Measurements from ENCODE around the gene MATCAP1. TPM values are rescaled to one million over a fixed set of nuclear protein-coding genes. Genes with fewer than 3 reads are reported as not detected.

MATCAP1 gene
- total and polyA plus RNA-seq, 2 of the 13 experiments (the other 11 are each of a cell fraction or from before 2014, with no cell fraction given) = 11.2 to 24.5 TPM

GRCh38 chr16:67191995-67192681 is 8.4 kb upstream of the MATCAP1 start, which contains the start of gene E2F4 (continued):
- TF ChIP-seq UBTF (CRISPR knock-in tag; IDR thresholded peaks at IDR 0.05) = peak; percentile 90; the same call in 1 of the 2 replicates
- TF ChIP-seq ZNF232 (CRISPR knock-in tag; IDR thresholded peaks at IDR 0.05; ENCODE audit: borderline replicate concordance) = 0 out of 2 replicates have a peak, but pooled peaks have one; percentile 14
- TF ChIP-seq RFX1 (IDR thresholded peaks at IDR 0.05) = no peak
- TF ChIP-seq HNRNPL (IDR thresholded peaks at IDR 0.05; ENCODE audit: low read depth, low read length) = 0 out of 2 replicates have a peak, but pooled peaks have one; percentile 9
- TF ChIP-seq ZNF337 (CRISPR knock-in tag; IDR thresholded peaks at IDR 0.05; ENCODE audit: borderline replicate concordance, low read depth) = no peak
- TF ChIP-seq JUNB (CRISPR knock-in tag; IDR thresholded peaks at IDR 0.05; ENCODE audit: borderline replicate concordance) = no peak
- TF ChIP-seq GABPA (IDR thresholded peaks at IDR 0.05; ENCODE audit: low read depth, low read length) = no peak
- TF ChIP-seq GABPA (CRISPR knock-in tag; IDR thresholded peaks at IDR 0.05; ENCODE audit: low read depth) = peak; percentile 92
- TF ChIP-seq ZNF737 (CRISPR knock-in tag; IDR thresholded peaks at IDR 0.05; ENCODE audit: borderline replicate concordance) = no peak
- TF ChIP-seq TSC22D2 (CRISPR knock-in tag; IDR thresholded peaks at IDR 0.05; ENCODE audit: borderline replicate concordance) = peak; percentile 70
- no peak for TF ChIP-seq ZNF468 (CRISPR knock-in tag; IDR thresholded peaks at IDR 0.05)
- TF ChIP-seq MLX (CRISPR knock-in tag; IDR thresholded peaks at IDR 0.05) = peak; percentile 30; the same call in 1 of the 2 replicates
- TF ChIP-seq SKIL (CRISPR knock-in tag; IDR thresholded peaks at IDR 0.05; ENCODE audit: borderline replicate concordance) = 0 out of 2 replicates have a peak, but pooled peaks have one; percentile 8
- peak; percentile 72; the same call in 1 of the 2 replicates for TF ChIP-seq ZNF788 (CRISPR knock-in tag; IDR thresholded peaks at IDR 0.05; ENCODE audit: borderline replicate concordance)
- peak; percentile 6; the same call in 1 of the 2 replicates for TF ChIP-seq STAT5B (CRISPR knock-in tag; IDR thresholded peaks at IDR 0.05)
- TF ChIP-seq ZNF10 (CRISPR knock-in tag; IDR thresholded peaks at IDR 0.05; ENCODE audit: borderline replicate concordance, low read depth) = no peak
- peak; percentile 92; the same call in 1 of the 2 replicates for TF ChIP-seq YEATS2 (CRISPR knock-in tag; IDR thresholded peaks at IDR 0.05; ENCODE audit: borderline replicate concordance)
- TF ChIP-seq RAD51 (IDR thresholded peaks at IDR 0.05; ENCODE audit: borderline replicate concordance) = no peak
- peak; percentile 66 for TF ChIP-seq ZBTB14 (CRISPR knock-in tag; IDR thresholded peaks at IDR 0.05)
- TF ChIP-seq KLF6 (CRISPR knock-in tag; IDR thresholded peaks at IDR 0.05) = no peak; the same call in 1 of the 2 replicates
- peak; percentile 58; the same call in 1 of the 2 replicates for TF ChIP-seq ELK4 (CRISPR knock-in tag; IDR thresholded peaks at IDR 0.05; ENCODE audit: borderline replicate concordance)
- peak; percentile 81 for TF ChIP-seq KMT2A (CRISPR knock-in tag; IDR thresholded peaks at IDR 0.05)
- TF ChIP-seq SRY (CRISPR knock-in tag; IDR thresholded peaks at IDR 0.05) = peak; percentile 96

Measured in HepG2 (cell line).